ENCODE results near the gene NTN4. TPM values are rescaled to one million over a fixed set of nuclear protein-coding genes. Genes with fewer than 3 reads are reported as not detected.

The NTN4 gene
- polyA plus RNA-seq, 1 of the 3 experiments (the other 2 are of a cell fraction), result 0.08 TPM

DNA sequence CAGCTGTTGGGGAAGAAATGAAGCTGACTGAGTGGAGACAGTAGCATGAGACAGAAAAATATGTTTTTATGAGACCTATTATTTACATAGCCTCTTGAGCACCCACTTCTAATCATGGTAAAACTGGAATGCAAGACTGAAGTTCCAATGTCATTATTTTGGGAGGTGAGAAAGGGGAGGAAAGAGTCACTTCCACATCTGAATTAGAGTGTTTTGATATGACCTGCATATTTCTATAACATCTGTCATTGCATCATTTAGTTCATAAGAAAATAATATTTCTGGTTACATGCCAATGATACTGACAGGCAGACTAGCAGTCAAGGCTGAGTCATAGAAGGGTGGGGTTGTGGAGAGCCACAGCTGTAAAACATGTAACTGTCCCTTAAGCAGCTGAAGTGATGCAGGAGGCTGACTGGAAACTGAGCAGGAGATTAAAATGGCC, 26.7 kb downstream of the NTN4 start:
- Histone ChIP-seq H2AFZ (ENCODE audit: low read depth) (no peak overlapping the region), H3K9me3 (no peaks in the 10 kb centered on the region), H3K4me1 (ENCODE audit: control insufficient read depth in 1 of 2, insufficient read depth in 2 of 2, low read depth in 1 of 2, low read length in 1 of 2) (no peaks in the 10 kb centered on the region), H3K9me2 (no peaks in the 10 kb centered on the region), H3K36me3 (replicated peaks in 1 of 2; ENCODE audit: control insufficient read depth in 1 of 2, insufficient read depth in 2 of 2, low read length in 1 of 2) (no peaks in the 10 kb centered on the region), H3K4me2 (no peak overlapping the region), H3K9ac (no peak overlapping the region), H4K20me1 (ENCODE audit: insufficient read depth) (no peaks in the 10 kb centered on the region), H3K79me2 (ENCODE audit: insufficient read depth) (no peaks in the 10 kb centered on the region), H3K27ac (ENCODE audit: low read depth in 2 of 2, low read length in 1 of 2) (no peak overlapping the region), H3K27me3 (ENCODE audit: insufficient read depth) (no peaks in the 10 kb centered on the region; the same call in 1 of the 2 replicates), H3F3A (replicated peaks; ENCODE audit: insufficient read depth) (no peaks in the 10 kb centered on the region), H3K4me3 (ENCODE audit: low read depth in 2 of 2, low read length in 1 of 2) (no peak overlapping the region)
- POLR2A ChIA-PET, result no interaction called here
- DNase-seq, result no peak
- TF ChIP-seq TCF12 (IDR thresholded peaks at IDR 0.05) (0 out of 2 replicates have a peak, but pooled peaks have one; percentile 9), NRF1 (IDR thresholded peaks at IDR 0.05; ENCODE audit: low read depth, low read length) (no peak)
- CTCF ChIA-PET, result no interaction called here

DNA sequence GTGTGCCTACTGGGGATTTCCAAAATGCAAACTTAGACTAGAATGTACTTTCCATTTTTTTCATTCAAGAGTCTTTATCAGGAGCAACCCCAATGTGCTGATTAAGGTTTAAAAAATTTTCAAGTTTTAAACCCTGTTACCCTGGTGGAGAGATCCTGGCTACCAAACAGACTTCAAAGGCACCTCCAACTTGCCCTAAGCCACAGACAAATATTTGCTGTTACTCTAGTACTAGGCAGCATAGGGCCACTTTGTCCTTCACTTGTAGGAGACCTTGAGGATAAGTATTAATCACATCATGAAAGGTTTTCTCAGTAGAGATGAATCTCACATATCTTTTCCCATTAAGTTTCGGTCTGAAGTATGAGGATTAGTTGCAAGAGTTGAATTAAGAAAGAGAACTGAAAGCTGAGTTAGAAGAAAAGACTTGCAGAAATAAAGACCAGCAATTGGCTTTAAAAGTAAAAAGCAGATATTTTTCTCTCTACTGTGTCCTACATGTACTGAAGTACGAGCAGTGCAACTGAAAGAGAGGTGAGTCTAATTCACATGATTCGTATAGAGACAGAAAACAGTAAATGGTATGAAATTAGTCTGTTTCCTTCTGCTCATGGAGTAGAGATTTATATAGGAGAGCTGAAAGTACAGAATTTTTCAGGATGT, 28.3 kb downstream of the NTN4 start:
- Histone ChIP-seq H3K36me3 (replicated peaks in 1 of 2; ENCODE audit: control insufficient read depth in 1 of 2, insufficient read depth in 2 of 2, low read length in 1 of 2) (no peaks in the 10 kb centered on the region), H3K9ac (no peak overlapping the region), H4K20me1 (ENCODE audit: insufficient read depth) (no peaks in the 10 kb centered on the region), H3K27me3 (ENCODE audit: insufficient read depth) (peaks cover 2% of the 10 kb centered on the region), H3K9me3 (no peaks in the 10 kb centered on the region), H3K79me2 (ENCODE audit: insufficient read depth) (no peaks in the 10 kb centered on the region), H3K4me2 (no peak overlapping the region), H2AFZ (ENCODE audit: low read depth) (no peak overlapping the region), H3F3A (replicated peaks; ENCODE audit: insufficient read depth) (no peaks in the 10 kb centered on the region), H3K4me1 (ENCODE audit: control insufficient read depth in 1 of 2, insufficient read depth in 2 of 2, low read depth in 1 of 2, low read length in 1 of 2) (no peaks in the 10 kb centered on the region), H3K4me3 (ENCODE audit: low read depth in 2 of 2, low read length in 1 of 2) (no peak overlapping the region), H3K9me2 (no peaks in the 10 kb centered on the region), H3K27ac (ENCODE audit: low read depth in 2 of 2, low read length in 1 of 2) (no peak overlapping the region)
- TF ChIP-seq, protein P1, sequence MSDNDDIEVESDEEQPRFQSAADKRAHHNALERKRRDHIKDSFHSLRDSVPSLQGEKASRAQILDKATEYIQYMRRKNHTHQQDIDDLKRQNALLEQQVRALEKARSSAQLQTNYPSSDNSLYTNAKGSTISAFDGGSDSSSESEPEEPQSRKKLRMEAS (IDR thresholded peaks at IDR 0.05; ENCODE audit: low read depth), result no peak
- TF ChIP-seq, protein P2, sequence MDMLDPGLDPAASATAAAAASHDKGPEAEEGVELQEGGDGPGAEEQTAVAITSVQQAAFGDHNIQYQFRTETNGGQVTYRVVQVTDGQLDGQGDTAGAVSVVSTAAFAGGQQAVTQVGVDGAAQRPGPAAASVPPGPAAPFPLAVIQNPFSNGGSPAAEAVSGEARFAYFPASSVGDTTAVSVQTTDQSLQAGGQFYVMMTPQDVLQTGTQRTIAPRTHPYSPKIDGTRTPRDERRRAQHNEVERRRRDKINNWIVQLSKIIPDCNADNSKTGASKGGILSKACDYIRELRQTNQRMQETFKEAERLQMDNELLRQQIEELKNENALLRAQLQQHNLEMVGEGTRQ (IDR thresholded peaks at IDR 0.05; ENCODE audit: borderline replicate concordance, low read depth, low read length), result no peak
- TF ChIP-seq EZH2phosphoT487 (IDR thresholded peaks at IDR 0.05; ENCODE audit: borderline replicate concordance, low read depth) (no peak), GABPA (IDR thresholded peaks at IDR 0.05; ENCODE audit: low read depth) (no peak)
- ChIA-PET CTCF (no interaction called here), POLR2A (no interaction called here)
- 61% methylated on average over 3 of the region's 3 CpGs for WGBS (ENCODE audit: low lambda C conversion rate)
- no peak for DNase-seq

DNA sequence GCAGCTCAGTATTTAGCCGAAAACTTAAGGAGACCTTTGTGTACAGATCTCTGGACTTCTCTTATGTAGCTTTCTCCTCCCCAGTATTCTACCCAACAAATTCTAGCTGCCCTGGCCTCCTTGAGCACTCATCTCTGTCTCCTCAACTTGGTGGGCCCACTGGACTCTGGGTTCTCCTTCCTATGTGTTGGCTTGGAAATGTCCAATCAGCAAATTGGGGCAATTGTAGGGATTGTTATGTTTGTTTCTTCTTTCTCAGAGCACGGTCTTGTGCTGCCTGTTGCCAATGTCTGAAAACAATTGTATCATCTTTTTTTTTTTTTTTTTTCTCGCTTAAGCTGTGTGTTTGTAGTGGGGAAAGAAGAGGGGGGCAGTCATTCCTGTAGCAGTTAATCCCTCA, 30.2 kb downstream of the NTN4 start:
- Histone ChIP-seq H3K9ac (no peak overlapping the region), H3K36me3 (replicated peaks in 1 of 2; ENCODE audit: control insufficient read depth in 1 of 2, insufficient read depth in 2 of 2, low read length in 1 of 2) (no peaks in the 10 kb centered on the region), H4K20me1 (ENCODE audit: insufficient read depth) (no peaks in the 10 kb centered on the region), H2AFZ (ENCODE audit: low read depth) (no peak overlapping the region), H3K79me2 (ENCODE audit: insufficient read depth) (no peaks in the 10 kb centered on the region), H3K4me3 (ENCODE audit: low read depth in 2 of 2, low read length in 1 of 2) (no peak overlapping the region), H3K4me2 (no peak overlapping the region), H3K9me3 (no peaks in the 10 kb centered on the region), H3K27ac (ENCODE audit: low read depth in 2 of 2, low read length in 1 of 2) (no peak overlapping the region), H3K9me2 (no peaks in the 10 kb centered on the region), H3F3A (replicated peaks; ENCODE audit: insufficient read depth) (no peaks in the 10 kb centered on the region), H3K4me1 (ENCODE audit: control insufficient read depth in 1 of 2, insufficient read depth in 2 of 2, low read depth in 1 of 2, low read length in 1 of 2) (no peaks in the 10 kb centered on the region), H3K27me3 (ENCODE audit: insufficient read depth) (peaks cover 5% of the 10 kb centered on the region; the same call in 1 of the 2 replicates)
- ChIA-PET POLR2A (no interaction called here), CTCF (no interaction called here)
- 59% methylated on average over 3 of the region's 3 CpGs for WGBS (ENCODE audit: low lambda C conversion rate)
- TF ChIP-seq NFIC (IDR thresholded peaks at IDR 0.05; ENCODE audit: borderline replicate concordance) (no peak), TEAD4 (IDR thresholded peaks at IDR 0.05; ENCODE audit: borderline replicate concordance, insufficient read depth) (no peak), TAF1 (IDR thresholded peaks at IDR 0.05; ENCODE audit: borderline replicate concordance, low read depth, low read length) (no peak), RXRA (IDR thresholded peaks at IDR 0.05; ENCODE audit: borderline replicate concordance, low read depth) (no peak), POLR2AphosphoS5 (IDR thresholded peaks at IDR 0.05; ENCODE audit: low read depth, low read length) (no peak), YY1 (IDR thresholded peaks at IDR 0.05; ENCODE audit: low read depth) (no peak)
- no peak for DNase-seq
